Gastrocnemius medialis (tissue), 4 donors: ENCODE measurements around the gene DPF1.

Experiments
- CTCF ChIP-seq, 5 experiments: fragments of 450-650 bp in 3 of 5; fragments of 200-600 bp in 2 of 5; sonication (generic) in 2 of 5; IDR thresholded peaks in 4 of 5; conservative IDR thresholded peaks in 1 of 5; 1 replicate in 4 of 5; 2 replicates in 1 of 5; pipeline ENCODE4 v1.5.1; 2016 to 2019; ENCODE audit warnings: antibody characterized with exemption in 5 of 5, mild to moderate bottlenecking in 3 of 5, moderate library complexity in 3 of 5
- POLR2A ChIP-seq, 2 donors: fragments of 450-650 bp; IDR thresholded peaks; one replicate each; pipeline ENCODE4 v1.6.1; 2017; ENCODE audit warnings: antibody characterized with exemption in 2 of 2, mild to moderate bottlenecking in 2 of 2, moderate library complexity in 2 of 2

- TF ChIP-seq CTCF (IDR thresholded peaks at IDR 0.05 in 4 of 5, conservative IDR thresholded peaks at IDR 0.05 in 1 of 5) (no peak), POLR2A (IDR thresholded peaks at IDR 0.05) (no peak)
These were observed 22.3 kb downstream of the DPF1 start for GRCh38 chr19:38201731-38202130.
